Left colon (tissue), 2 donors: ENCODE data around the gene CD84. TPM values are rescaled to one million over a fixed set of nuclear protein-coding genes. Genes with fewer than 3 reads are reported as not detected.
"Not testable (repeated sequence)": the region's sequence is repeated elsewhere in the genome, so short reads cannot be mapped to it uniquely, and the experiment has no call there.

Experiments
- ATAC-seq: fragments of 200-7000 bp; cut with Tn5 transposase; one replicate; pipeline ENCODE4 v1.9.1; 2020; ENCODE audit warnings: mild to moderate bottlenecking, moderate library complexity
- DNase-seq, 2 donors: peaks; one replicate each; pipeline ENCODE4 v3.0.0-alpha.2; 2020
- intact Hi-C, 2 donors: fragments of 100-400 bp; cut with DNase I in 1 of 2; cut with micrococcal nuclease in 1 of 2; formaldehyde crosslinking; loops; one replicate each; pipeline versions ENCODE4 v1.11.2 to v1.14.0; 2022; cut with DNase I, micrococcal nuclease
- total RNA-seq, 2 donors: library from RNA; stranded (reverse); fragmentation: NEBNext Ultra II Directional; extraction: Animal tissue kit (Norgen Biotek cat#: 25700); gene quantifications; one replicate each; pipeline ENCODE4 v1.2.1, GENCODE V29; 2021
- donor health status: DM: no; HTN: no; CAD: no.
- donor health status: DM: yes; HTN: yes; CAD: no.

The CD84 gene
- total RNA-seq, 2 donors from 2014 or later, result 2.1 to 6.2 TPM

DNA sequence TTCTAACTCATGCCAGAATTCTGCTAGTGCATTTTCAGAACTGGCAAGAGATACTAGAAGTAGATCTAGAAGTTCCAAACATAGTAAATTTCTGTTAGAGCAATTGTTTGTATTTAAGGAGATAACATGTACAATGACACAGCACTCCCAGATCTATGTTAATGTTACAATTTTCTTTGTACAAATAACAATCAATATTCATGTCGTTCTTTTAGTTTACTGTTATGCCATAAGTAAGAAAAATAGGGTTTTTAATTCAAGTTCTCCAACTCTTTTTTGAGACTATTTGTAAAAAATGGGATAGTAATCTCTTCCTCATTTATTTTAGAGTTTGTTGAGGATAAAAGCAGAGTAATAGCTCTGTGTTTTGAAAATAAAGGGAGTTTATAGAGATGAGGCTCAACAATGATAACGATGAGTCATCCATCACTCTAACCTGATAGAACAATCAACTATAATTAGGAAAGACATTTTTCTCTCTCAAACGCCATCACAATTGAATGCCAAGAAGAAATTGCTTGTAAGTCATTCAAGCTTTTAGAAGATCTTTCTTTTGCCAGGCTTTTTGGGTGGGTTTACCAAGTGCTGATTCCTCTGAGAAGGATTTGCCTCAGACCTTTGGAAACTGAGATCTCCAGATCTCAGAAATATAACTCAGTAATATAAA lies 638 bp downstream of the CD84 start:
- DNase-seq (no peak), ATAC-seq (no peak)
- intact Hi-C loops, result no loop called here

DNA sequence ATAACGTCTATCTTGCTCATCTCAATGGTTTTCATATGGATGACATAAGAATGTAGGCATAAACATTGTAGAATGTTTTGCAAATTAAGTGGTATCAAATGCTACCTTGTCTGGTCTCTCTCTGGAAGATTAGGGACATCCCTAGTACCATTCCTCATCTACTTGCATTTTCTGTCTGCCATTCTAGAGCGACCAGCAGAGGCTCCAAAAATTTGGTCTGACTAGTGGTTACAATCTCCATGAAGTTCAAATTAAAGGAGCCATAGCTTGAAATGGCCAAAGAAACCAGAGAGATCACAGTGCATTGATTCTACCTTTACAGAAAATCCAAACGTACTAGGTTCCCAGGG lies 1.1 kb downstream of the CD84 start:
- no peak for ATAC-seq
- DNase-seq, result no peak
- intact Hi-C loops, result no loop called here

DNA sequence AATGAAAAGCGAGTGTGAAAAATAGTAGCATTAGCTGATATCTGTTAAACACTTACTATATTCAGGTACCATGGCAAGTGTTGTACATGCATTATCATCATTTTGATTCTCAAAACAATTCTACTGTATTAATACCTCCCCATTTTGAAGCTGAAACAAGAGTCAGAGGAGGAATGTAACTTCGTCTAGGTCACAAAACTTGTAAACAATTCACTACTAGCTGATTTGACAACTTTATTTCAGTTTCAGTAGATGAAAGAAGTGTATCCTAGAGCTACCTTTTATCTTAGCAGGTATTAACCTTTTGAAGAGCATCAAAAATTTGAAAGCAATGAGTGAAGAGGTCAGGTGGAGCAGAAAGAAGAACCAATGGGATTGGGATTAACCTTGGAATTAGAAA lies 1.6 kb downstream of the CD84 start:
- ATAC-seq (no peak), DNase-seq (no peak)
- intact Hi-C loops, result no loop called here

DNA sequence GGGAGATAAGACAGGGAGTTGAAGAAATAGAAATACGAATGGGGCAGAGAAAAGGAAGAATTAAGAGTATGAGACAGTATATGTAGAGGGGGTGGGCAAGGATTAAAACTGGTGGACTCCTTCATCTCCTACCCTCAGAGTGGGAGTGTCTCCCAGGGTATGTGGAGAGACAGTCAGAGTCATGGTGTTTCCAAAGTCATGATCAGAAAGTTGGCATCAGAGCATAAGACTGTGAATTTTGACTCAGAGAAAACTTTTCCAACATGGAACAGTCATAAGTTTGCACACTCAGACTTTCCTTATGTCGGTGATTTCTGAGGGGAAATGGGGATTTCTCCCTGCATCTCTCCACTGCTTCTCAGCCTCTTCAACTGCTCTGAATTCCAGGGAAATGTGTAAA lies 2.4 kb downstream of the CD84 start:
- no peak for DNase-seq
- intact Hi-C loops, result no loop called here
- ATAC-seq, result no peak

DNA sequence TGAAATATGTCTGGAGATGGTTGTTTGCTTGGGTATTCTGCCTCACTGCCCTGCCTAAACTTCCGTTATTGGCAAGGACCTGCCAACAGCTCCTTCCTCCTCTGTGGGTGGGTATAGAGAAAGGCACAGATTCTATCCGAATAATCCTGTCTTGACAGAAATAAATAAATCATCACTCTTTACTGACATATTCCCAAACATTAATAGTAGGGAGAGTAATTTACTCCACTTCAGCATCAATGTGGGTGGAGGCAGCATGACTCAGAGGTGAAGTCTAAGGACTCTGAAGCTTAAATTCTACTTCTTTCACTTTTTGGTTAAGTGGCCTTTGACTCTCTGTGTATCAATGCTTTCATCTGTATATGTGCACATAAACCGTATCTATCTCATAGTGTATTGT lies 2.9 kb downstream of the CD84 start:
- DNase-seq (no peak), ATAC-seq (no peak)
- intact Hi-C loops, result no loop called here

DNA sequence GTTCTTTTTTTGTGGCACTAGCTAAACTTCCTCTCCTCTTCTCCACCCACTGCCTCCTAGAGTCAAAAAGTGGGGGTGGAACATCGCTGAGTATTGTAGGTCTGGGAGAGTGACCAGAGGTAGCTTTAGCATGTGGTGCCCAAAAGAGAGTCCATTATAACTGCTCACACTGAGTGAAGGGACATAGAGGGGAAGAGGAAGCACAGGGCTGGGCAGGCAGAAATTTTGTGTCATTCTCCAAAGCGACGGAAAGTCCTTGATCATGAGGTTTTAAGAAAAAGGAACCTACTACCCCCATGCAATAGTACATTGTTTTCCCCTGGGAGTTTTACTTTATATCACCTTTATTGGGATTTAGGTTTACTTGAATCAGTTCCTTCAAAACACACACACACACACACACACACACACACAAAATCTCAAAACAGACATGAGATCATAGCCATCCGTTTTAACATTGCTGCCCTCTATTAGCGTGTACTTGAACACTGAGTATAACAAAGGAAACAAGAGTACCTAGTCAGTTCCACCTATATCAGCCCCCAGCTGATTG lies 4.1 kb downstream of the CD84 start:
- no peak for DNase-seq
- intact Hi-C loops, result no loop called here
- no peak for ATAC-seq

DNA sequence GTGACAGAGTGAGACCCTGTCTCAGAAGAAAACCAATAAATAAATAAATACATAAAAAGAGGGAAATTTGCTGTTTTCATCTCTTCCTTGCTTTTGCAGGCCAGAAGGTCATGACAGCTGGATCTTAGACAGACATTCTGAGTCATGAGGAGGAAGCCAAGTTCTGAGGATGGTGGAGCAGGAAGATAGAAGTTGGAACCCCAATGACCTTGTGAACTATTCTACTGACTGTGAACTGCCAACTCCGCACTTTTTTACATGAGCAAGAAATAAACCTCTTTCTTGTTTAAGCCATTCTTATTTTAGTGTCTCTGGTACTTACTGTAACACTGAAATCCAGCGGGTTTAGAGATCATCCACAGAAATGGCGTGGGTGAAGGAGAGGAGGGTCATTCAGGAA lies 8.5 kb downstream of the CD84 start:
- intact Hi-C loops, result no loop called here
- DNase-seq, result no peak
- no peak for ATAC-seq

DNA sequence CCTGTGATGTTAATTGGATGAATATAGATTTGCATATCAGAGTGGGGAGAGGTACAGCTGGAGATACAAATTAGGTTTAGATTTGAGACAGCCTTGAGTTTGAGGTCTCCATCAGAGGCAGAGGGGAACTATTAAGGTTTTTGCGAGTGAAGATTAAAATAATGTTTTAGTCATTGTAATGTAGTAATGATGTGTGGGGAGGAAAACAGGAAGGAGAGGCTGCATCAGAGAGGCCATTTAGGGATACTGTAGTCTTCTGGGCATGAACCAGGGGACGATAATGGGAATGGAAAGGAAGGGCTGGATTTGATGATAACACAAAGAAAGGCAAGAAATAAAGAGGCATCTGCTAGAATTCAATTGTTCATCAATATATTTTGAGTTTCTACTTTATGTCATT lies 9.5 kb downstream of the CD84 start:
- intact Hi-C loops, result no loop called here
- ATAC-seq (no peak), DNase-seq (no peak)

DNA sequence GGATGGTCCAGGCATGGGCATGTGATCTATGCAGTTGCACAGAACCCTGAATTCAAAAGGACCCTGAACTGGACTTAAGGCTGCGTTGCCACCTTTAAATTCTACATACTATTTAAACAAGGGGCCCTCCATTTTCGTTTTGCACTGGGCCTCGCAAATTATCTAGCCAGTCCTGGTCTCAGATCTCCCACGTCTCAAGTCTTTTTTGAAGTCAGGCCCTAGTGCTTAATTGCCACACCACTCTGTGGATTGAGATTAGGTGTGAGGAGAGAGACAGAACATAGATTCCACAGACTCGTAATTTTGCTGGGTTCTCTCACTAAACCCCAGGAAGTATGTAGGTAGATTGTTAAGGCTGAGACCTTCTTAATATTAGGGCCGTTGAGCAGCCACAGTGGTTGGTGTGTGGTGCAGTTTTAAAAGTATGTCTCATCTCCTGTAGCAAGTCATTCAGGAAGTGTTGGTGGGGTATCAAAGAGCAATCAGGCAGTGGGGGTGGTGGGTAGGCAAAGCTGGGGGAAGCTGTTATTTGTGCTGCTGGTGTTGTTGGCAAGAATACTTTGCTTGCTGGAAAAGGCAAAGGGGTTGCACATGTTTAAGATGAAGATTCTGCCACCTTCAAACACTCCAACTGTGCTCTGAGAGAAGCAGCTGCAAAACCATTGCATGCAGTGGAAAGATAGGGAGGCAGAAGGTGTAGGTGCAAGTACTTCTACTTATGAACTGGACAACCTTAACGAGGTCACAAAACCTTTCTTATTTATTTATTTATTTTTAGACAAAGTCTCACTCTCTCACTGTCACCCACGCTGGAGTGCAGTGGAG lies 11.2 kb downstream of the CD84 start:
- peak; percentile 25 for ATAC-seq
- no peak for DNase-seq
- intact Hi-C loops, result no loop called here

DNA sequence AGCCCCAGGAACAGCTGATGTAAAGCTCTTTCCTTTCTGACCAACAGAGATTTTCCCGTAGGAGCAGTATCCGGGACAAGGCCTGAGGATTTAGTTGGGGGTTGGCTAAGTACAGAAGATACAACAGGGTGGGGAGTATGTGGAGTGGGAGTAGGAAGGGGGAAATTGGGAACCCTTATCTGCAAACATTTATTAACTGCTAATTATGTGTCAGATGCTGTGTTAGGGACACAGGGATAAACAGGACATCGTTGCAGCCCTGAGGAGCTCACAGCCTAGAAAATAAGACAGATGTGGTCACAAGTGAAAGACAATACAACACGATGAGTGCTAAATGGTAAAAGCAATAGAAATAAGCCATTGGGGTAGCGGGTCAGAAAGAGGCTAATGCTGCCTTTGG lies 12.0 kb downstream of the CD84 start:
- ATAC-seq (no peak), DNase-seq (no peak)
- intact Hi-C loops, result no loop called here

DNA sequence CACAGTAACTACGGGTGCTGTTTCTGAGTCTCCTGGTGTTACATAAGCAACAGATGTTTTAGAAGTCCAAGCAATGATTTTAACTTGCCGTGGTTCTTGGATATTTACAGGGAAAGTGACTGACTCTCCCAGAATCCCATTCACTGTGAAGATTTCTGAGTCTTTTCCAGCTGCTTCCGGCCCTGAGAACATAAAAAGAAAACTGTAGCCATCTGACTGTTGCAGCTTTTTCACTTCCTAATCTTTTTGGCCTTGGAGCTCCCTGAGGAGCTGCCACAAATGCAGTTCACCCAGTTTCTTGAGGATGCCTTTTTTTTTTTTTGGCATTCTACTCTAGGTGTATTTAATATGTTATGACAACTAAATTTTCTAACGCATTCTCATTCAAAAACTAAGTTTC lies 13.7 kb downstream of the CD84 start:
- DNase-seq (no peak), ATAC-seq (no peak)
- intact Hi-C loops, result no loop called here

DNA sequence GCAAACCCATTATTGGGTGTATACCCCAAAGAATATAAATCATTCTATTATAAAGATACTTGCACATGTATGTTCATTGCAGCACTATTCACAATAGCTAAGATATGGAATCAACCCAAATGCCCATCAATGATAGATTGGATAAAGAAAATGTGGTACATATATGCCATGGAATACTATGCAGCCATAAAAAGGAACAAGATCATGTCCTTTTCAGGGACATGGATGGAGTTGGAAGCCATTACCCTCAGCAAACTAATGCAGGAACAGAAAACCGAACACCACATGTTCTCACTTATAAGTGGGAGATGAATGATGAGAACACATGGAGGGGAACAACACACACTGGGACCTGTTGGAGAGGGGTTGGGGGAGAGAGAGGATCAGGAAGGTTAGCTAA lies 16.1 kb downstream of the CD84 start:
- intact Hi-C loops, ATAC-seq, DNase-seq: not testable (repeated sequence)

DNA sequence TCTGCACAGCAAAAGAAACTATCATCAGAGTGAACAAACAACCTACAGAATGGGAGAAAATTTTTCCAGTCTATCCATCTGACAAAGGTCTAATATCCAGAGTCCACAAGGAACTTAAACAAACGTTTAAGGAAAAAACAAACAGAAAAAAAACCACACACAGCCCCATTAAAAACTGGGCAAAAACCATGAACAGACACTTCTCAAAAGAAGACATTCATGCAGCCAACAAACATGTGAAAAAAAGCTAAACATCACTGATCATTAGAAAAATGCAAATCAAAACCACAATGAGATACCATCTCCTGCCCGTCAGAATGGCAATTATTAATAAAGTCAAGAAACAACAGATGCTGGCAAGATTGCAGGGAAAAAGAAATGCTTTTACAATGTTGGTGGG lies 16.6 kb downstream of the CD84 start:
- ATAC-seq, intact Hi-C loops, DNase-seq: not testable (repeated sequence)

DNA sequence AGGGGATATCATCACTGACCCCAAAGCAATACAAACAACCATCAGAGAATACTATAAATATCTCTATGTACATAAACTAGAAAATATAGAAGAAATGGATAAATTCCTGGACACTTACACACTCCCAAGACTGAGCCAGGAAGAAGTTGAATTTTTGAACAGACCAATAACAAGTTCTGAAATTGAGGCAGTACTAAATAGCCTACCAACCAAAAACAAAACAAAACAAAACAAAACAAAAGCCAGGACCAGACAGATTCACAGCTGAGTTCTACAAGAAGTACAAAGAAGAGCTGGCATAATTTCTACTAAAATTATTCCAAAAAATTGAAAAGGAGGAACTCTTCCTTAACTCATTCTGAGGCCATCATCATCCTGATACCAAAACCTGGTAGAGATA lies 18.5 kb downstream of the CD84 start:
- intact Hi-C loops, result no loop called here
- ATAC-seq, result no peak

DNA sequence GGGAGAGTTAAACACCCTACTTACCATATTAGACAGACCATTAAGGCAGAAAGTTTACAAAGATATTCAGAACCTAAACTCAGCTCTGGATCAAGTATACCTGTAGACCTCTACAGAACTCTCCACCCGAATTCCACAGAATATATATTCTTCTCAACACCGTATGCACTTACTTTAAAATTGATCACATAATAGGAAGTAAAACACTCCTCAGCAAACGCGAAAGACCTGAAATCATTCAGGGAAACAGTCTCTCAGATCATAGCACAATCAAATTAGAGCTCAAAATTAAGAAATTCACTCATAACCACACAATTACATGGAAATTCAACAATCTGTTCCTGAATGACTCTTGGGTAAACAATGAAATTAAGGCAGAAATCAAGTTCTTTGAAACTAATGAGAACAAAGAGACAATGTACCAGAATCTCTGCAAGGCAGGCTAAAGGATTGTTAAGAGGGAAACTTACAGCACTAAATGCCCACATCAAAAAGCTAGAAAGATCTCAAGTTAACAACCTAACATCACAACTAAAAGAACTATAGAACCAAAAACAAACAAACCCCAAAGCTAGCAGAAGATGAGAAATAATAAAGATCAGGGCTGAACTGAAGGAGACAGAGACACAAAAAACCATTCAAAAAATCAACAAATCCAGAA lies 19.1 kb downstream of the CD84 start:
- intact Hi-C loops, result no loop called here
- ATAC-seq, result no peak
- no peak for DNase-seq

More for the DNA sequence above, 18.5 kb downstream of the CD84 start:
- no peak for DNase-seq

DNA sequence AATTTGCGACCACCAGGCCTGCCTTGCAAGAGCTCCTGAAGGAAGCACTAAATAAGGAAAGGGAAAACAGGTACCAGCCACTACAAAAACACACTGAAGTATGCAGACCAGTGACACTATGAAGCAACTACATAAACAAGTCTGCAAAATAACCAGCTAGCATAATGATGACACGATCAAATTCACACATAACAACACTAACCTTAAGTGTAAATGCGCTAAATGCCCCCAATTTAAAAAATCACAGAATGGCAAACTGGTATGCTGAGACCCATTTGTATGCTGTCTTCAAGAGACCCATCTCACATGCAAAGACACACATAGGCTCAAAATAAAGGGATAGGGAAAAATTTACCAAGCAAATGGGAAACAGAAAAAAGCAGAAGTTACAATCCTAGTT lies 19.9 kb downstream of the CD84 start:
- ATAC-seq, intact Hi-C loops, DNase-seq: not testable (repeated sequence)

DNA sequence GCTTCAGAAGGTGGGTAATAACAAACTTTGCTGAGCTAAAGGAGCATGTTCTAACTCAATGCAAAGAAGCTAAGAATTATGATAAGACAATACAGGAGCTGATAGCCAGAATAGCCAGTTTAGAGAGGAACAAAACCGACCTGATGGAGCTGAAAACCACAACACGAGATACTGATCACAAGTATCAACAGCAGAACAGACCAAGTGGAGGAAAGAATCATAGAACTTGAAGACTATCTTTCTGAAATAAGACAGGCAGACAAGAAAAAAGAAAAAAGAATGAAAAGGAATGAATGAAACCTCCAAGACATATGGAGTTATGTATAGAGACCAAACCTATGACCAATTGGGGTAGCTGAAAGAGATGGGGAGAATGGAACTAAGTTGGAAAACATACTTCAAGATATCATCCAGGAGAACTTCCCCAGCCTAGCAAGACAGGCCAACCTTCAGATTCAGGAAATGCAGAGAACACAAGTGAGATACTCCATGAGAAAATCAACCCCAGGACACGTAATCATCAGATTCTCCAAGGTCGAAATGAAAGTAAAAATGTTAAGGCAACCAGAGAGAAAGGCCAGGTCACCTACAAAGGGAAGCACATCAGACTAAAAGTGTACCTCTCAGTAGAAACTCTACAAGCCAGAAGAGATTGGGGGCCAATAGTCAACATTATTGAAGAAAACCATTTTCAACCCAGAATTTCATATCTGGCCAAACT lies 20.5 kb downstream of the CD84 start:
- ATAC-seq (no peak), DNase-seq (no peak)
- intact Hi-C loops, result no loop called here

DNA sequence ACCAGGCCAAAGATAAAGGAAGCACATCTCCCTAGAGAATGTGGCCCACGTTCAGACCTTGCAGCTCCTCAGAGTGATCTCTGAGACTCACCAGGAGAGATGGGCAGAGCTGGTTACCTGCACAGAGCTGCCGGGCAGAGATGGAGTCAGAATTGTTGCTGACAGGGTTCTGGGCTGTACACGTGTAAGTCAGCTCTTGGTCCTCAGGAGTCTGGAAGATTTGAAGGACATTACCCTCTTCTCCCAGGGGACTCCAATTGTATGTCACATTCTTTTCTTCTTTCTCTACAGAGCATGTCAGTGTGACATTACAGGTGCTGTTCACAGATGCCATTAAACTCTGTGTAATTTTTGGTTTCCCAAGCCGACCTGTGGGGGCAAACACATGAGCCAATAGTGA lies 25.5 kb downstream of the CD84 start:
- intact Hi-C loops, result no loop called here
- ATAC-seq (no peak), DNase-seq (no peak)

DNA sequence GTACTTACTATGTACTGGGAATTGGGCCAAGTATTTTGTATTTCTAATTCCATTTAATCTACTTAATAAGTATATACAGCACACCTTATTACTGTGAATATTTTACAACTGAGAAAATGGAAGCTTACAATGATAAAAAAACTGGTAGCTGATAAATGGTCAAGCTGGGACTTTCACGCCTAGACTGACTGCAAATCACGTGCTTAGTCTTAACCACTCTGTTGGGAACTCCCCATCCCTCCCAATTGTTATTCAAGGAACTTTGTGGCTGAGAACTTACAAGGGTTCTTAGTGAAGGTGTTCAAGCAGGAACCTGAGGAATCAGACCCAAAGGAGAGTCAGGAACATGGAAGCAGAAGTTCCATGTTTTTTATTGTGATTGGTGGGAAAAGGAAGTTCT lies 26.9 kb downstream of the CD84 start:
- no peak for DNase-seq
- ATAC-seq, result no peak
- intact Hi-C loops, result no loop called here
